Thyroid gland (tissue), 4 donors: ENCODE measurements around the gene KCTD1. TPM values are rescaled to one million over a fixed set of nuclear protein-coding genes. Genes with fewer than 3 reads are reported as not detected.

ENCODE experiments used
- DNase-seq, 2 donors: peaks; one replicate each; pipeline ENCODE4 v3.0.0-alpha.2; 2019
- H3K27ac ChIP-seq, 3 donors: fragments of 200-600 bp; sonication (generic); 1 replicate in 2 of 3; 2 replicates in 1 of 3; pipeline ENCODE4 v1.5.1; 2016 to 2019; ENCODE audit warnings: mild to moderate bottlenecking in 1 of 3, moderate library complexity in 1 of 3
- H3K27me3 ChIP-seq: fragments of 200-600 bp; sonication (generic); one replicate; pipeline ENCODE4 v1.5.1; 2019
- H3K36me3 ChIP-seq, 2 donors: fragments of 200-600 bp; sonication (generic); one replicate each; pipeline ENCODE4 v1.5.1; 2016 to 2019
- H3K4me1 ChIP-seq, 2 donors: fragments of 200-600 bp; sonication (generic); one replicate each; pipeline ENCODE4 v1.5.1; 2017 to 2019
- H3K4me3 ChIP-seq, 3 donors: fragments of 200-600 bp; sonication (generic); replicated peaks in 1 of 3; 1 replicate in 2 of 3; 2 replicates in 1 of 3; pipeline ENCODE4 v1.5.1; 2016; ENCODE audit warnings: mild to moderate bottlenecking in 1 of 3
- H3K9me3 ChIP-seq: fragments of 200-600 bp; sonication (generic); one replicate; pipeline ENCODE4 v1.5.1; 2017
- CTCF ChIP-seq, 6 experiments: fragments of 200-600 bp in 3 of 6; fragments of 450-650 bp in 3 of 6; sonication (generic) in 3 of 6; IDR thresholded peaks; one replicate each; pipeline ENCODE4 v1.5.1; 2016 to 2019; ENCODE audit warnings: antibody characterized with exemption in 6 of 6, mild to moderate bottlenecking in 2 of 6, inconsistent platforms in 1 of 6, moderate library complexity in 1 of 6
- POLR2A ChIP-seq, 2 donors: fragments of 450-650 bp; IDR thresholded peaks; one replicate each; pipeline ENCODE4 v1.6.1; 2017; ENCODE audit warnings: antibody characterized with exemption in 2 of 2, mild to moderate bottlenecking in 2 of 2, moderate library complexity in 1 of 2
- WGBS, 2 donors: methylation state at CpG; one replicate each; pipeline ENCODE4 v1.1.5; 2017; 5-methylcytosine and 5-hydroxymethylcytosine counted together
- intact Hi-C: fragments of 100-400 bp; cut with DNase I; formaldehyde crosslinking; loops from one replicate; pipeline ENCODE4 v1.15.1; 2023
- total RNA-seq, 4 donors: library from RNA; depleted of rRNA; stranded (reverse); fragments of >200 nt; gene quantifications; one replicate each; pipeline ENCODE4 v1.2.3, GENCODE V29; 2016

The KCTD1 gene
- total RNA-seq, 4 donors from 2014 or later, result 25.9 to 66.0 (median 34.2) TPM

GRCh38 chr18:26424428-26425147 lies 123.8 kb downstream of the KCTD1 start:
- Histone ChIP-seq H3K9me3 (no peaks in the 10 kb centered on the region), H3K4me1 (no peaks in the 10 kb centered on the region), H3K27ac (no peak overlapping the region), H3K4me3 (no peak overlapping the region), H3K36me3 (no peaks in the 10 kb centered on the region), H3K27me3 (no peaks in the 10 kb centered on the region)
- intact Hi-C loops, result no loop called here
- DNase-seq, result no peak
- WGBS, 2 donors, result 90% methylated on average over 4 of the region's 4 CpGs
- TF ChIP-seq POLR2A (IDR thresholded peaks at IDR 0.05), result no peak
- no peak for TF ChIP-seq CTCF (IDR thresholded peaks at IDR 0.05)

- Histone ChIP-seq H3K9me3 (no peaks in the 10 kb centered on the region), H3K27me3 (no peaks in the 10 kb centered on the region), H3K36me3 (no peaks in the 10 kb centered on the region), H3K27ac (no peak overlapping the region), H3K4me3 (no peak overlapping the region), H3K4me1 (no peaks in the 10 kb centered on the region)
- intact Hi-C loops, result no loop called here
- WGBS, 2 donors, result 83 to 89% methylated on average over 6 of the region's 6 CpGs
- TF ChIP-seq CTCF (IDR thresholded peaks at IDR 0.05) (no peak), POLR2A (IDR thresholded peaks at IDR 0.05) (no peak)
- no peak for DNase-seq
Measured at GRCh38 chr18:26422472-26423162, 125.7 kb downstream of the KCTD1 start.

- Histone ChIP-seq H3K4me3 (no peak overlapping the region), H3K4me1 (no peaks in the 10 kb centered on the region), H3K9me3 (no peaks in the 10 kb centered on the region), H3K27me3 (no peaks in the 10 kb centered on the region), H3K36me3 (no peaks in the 10 kb centered on the region), H3K27ac (no peak overlapping the region)
- 85 to 92% methylated on average over 9 of the region's 9 CpGs for WGBS, 2 donors
- intact Hi-C loops, result no loop called here
- no peak for TF ChIP-seq POLR2A (IDR thresholded peaks at IDR 0.05)
- no peak for TF ChIP-seq CTCF (IDR thresholded peaks at IDR 0.05)
- DNase-seq, result no peak
Measured at GRCh38 chr18:26421931-26422330, 126.4 kb downstream of the KCTD1 start.

- Histone ChIP-seq H3K27me3 (no peaks in the 10 kb centered on the region), H3K9me3 (no peaks in the 10 kb centered on the region), H3K4me3 (no peak overlapping the region), H3K4me1 (no peaks in the 10 kb centered on the region), H3K36me3 (no peaks in the 10 kb centered on the region), H3K27ac (no peak overlapping the region)
- intact Hi-C loops, result no loop called here
- DNase-seq, result no peak
- 79 to 91% methylated on average over 6 of the region's 6 CpGs for WGBS, 2 donors
- TF ChIP-seq POLR2A (IDR thresholded peaks at IDR 0.05) (no peak), CTCF (IDR thresholded peaks at IDR 0.05) (no peak)
Measured at GRCh38 chr18:26421503-26421902, 126.8 kb downstream of the KCTD1 start.

GRCh38 chr18:26419746-26420145 lies 128.6 kb downstream of the KCTD1 start:
- Histone ChIP-seq H3K27ac (no peak overlapping the region), H3K4me3 (no peak overlapping the region), H3K4me1 (no peaks in the 10 kb centered on the region), H3K9me3 (no peaks in the 10 kb centered on the region), H3K27me3 (no peaks in the 10 kb centered on the region), H3K36me3 (no peaks in the 10 kb centered on the region)
- TF ChIP-seq CTCF (IDR thresholded peaks at IDR 0.05) (no peak), POLR2A (IDR thresholded peaks at IDR 0.05) (no peak)
- no peak for DNase-seq
- intact Hi-C loops, result no loop called here
- WGBS, 2 donors, result 73 to 81% methylated on average over 9 of the region's 9 CpGs
